Activated T-helper 17 cell treated with anti-CD3 and anti-CD28 coated beads, Interleukin-2, amount 50 U/mL, for 72 hours (primary cell): ENCODE measurements around the gene FZD2. TPM values are rescaled to one million over a fixed set of nuclear protein-coding genes. Genes with fewer than 3 reads are reported as not detected.

Source experiments
- ATAC-seq: fragments of 150-1000 bp; cut with Tn5 transposase; replicated peaks from 2 replicates; pipeline ENCODE4 v1.10.0; 2021; ENCODE audit warnings: mild to moderate bottlenecking, moderate library complexity
- H3K27ac Mint-ChIP-seq: one replicate; pipeline ENCODE4 v1.8.0; 2022; ENCODE audit warnings: mixed read lengths
- H3K27me3 Mint-ChIP-seq: one replicate; pipeline ENCODE4 v1.8.0; 2022; ENCODE audit warnings: mixed read lengths
- H3K36me3 Mint-ChIP-seq: one replicate; pipeline ENCODE4 v1.8.0; 2022; ENCODE audit warnings: low read depth, mild to moderate bottlenecking, mixed read lengths
- H3K4me1 Mint-ChIP-seq: one replicate; pipeline ENCODE4 v1.8.0; 2022; ENCODE audit warnings: mixed read lengths
- H3K4me3 Mint-ChIP-seq: one replicate; pipeline ENCODE4 v1.8.0; 2022; ENCODE audit warnings: mild to moderate bottlenecking, mixed read lengths
- H3K9me3 Mint-ChIP-seq: one replicate; pipeline ENCODE4 v1.8.0; 2022; ENCODE audit warnings: mixed read lengths
- total RNA-seq, 2 donors: library from RNA; stranded (reverse); gene quantifications; one replicate each; pipeline ENCODE4 v1.2.3, GENCODE V29; 2022

FZD2 gene
- total RNA-seq, 2 donors from 2014 or later, result not detected

- Mint-ChIP-seq H3K4me1 (no peaks in the 10 kb centered on the region), H3K27me3 (peaks cover 24% of the 10 kb centered on the region), H3K4me3 (no peak overlapping the region), H3K36me3 (no peaks in the 10 kb centered on the region), H3K9me3 (no peaks in the 10 kb centered on the region), H3K27ac (no peak overlapping the region)
- ATAC-seq, result no peak
Observed at GRCh38 chr17:44540246-44541084, 16.8 kb upstream of the FZD2 start.

- Mint-ChIP-seq H3K27ac (no peak overlapping the region), H3K9me3 (no peaks in the 10 kb centered on the region), H3K4me1 (no peaks in the 10 kb centered on the region), H3K27me3 (peaks cover 32% of the 10 kb centered on the region), H3K4me3 (no peak overlapping the region), H3K36me3 (no peaks in the 10 kb centered on the region)
- no peak for ATAC-seq
Observed at GRCh38 chr17:44541884-44542581, 15.3 kb upstream of the FZD2 start.

DNA sequence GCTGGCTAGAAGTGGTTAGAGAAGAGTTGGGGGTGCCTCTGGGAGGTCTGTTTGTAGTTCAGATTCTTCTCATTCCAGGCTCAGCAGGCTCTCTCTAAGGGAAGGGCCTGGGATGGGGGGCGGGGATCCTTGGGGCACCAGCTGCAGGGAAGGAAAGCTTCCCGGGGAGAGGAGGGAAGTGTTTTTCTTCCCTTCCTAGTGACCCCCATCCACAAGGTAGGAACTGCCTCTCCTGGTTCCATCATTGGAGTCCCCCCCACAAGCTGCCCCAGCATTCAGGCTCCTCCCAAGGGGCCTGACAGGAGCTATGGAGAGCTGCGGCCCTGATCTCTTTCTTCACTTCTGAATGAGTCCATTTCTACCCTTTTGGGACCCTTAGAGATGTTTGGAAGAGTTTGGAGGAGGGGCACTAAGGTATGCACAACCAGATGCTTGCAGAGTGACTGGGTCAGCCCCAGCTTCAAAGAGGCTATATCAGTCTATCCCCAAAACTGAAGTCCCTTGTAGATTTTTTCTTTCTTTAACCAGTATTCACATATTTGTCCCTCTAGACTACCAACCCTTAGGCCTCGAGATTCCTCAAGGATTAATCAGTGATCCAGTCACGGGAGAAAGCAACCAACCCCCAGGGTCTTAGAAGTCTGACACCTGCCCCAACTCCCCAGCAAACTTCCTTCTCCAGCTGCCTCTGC, 13.9 kb upstream of the FZD2 start:
- Mint-ChIP-seq H3K9me3 (no peaks in the 10 kb centered on the region), H3K27ac (no peak overlapping the region), H3K4me1 (no peaks in the 10 kb centered on the region), H3K36me3 (no peaks in the 10 kb centered on the region), H3K27me3 (peaks cover 37% of the 10 kb centered on the region), H3K4me3 (no peak overlapping the region)
- ATAC-seq, result no peak

DNA sequence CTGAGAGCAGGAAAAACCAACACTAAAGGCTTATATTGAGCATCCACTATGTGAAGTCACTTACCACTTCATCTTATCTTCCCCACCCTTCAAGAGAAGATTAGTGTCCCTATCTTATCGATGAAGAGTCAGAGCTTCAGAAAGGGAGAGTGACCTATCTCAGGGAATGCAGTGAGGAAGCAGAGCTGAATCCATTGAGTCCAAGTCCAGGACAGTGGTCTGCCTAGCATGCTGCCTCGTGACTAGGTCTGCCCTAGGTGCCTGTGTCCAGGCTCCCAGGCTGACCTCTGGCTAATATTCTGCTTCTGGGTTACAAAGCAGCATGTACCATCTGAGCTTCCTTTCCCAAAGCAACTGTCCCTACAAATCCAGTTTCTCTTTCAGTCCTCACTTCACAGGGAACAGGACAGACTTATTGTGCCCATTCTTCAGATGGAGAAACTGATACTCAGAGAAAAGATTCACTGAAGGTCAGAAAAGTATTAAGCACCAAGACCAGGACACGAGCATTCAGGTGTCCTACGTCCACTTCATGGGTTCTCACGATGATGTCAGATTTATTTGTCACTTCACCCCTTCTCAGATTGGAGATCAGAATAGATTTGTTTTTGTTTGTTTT, 13.3 kb upstream of the FZD2 start:
- no peaks in the 10 kb centered on the region for H3K36me3 Mint-ChIP-seq
- H3K4me3 Mint-ChIP-seq, result no peak overlapping the region
- ATAC-seq, result no peak
- peaks cover 41% of the 10 kb centered on the region for H3K27me3 Mint-ChIP-seq
- H3K4me1 Mint-ChIP-seq, result no peaks in the 10 kb centered on the region
- H3K27ac Mint-ChIP-seq, result no peak overlapping the region
- no peaks in the 10 kb centered on the region for H3K9me3 Mint-ChIP-seq

GRCh38 chr17:44546671-44547606, 10.3 kb upstream of the FZD2 start:
- ATAC-seq, result no peak
- Mint-ChIP-seq H3K27me3 (peaks cover 43% of the 10 kb centered on the region), H3K27ac (no peak overlapping the region), H3K4me1 (no peaks in the 10 kb centered on the region), H3K4me3 (no peak overlapping the region), H3K36me3 (no peaks in the 10 kb centered on the region), H3K9me3 (no peaks in the 10 kb centered on the region)

DNA sequence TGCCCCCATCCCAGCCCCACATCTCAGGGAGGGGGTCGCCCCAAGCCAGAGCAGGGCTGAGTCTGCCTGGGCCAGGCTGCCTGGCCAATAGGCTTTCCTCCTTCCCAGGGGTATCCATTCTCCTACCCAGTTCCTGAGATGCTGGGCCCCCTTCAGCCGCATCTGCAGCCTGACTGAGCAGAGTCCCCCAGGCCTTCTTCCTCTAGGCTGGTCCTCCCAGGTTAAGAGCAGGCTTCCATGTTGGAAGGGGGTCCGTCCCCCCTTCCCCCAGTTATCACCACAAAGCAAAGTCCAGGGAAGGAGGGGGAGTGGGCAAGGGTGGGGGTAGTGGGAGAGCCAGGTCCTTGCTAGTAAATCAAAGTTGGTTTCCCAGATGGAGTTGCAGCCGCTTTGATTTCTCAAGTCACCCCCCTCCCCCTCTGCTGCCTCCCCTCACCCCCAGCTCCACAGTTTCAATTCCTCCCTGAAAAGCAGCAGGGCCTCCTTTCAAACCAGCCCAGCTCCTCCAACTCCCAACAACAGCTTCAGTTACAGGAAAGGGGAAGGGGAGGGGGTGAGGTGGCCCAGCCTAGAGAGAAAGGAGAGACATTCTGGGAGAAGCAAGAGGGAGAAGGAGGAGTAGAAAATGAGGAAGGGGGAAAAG, 9.5 kb upstream of the FZD2 start:
- ATAC-seq, result no peak
- H3K27me3 Mint-ChIP-seq, result peaks cover 47% of the 10 kb centered on the region

DNA sequence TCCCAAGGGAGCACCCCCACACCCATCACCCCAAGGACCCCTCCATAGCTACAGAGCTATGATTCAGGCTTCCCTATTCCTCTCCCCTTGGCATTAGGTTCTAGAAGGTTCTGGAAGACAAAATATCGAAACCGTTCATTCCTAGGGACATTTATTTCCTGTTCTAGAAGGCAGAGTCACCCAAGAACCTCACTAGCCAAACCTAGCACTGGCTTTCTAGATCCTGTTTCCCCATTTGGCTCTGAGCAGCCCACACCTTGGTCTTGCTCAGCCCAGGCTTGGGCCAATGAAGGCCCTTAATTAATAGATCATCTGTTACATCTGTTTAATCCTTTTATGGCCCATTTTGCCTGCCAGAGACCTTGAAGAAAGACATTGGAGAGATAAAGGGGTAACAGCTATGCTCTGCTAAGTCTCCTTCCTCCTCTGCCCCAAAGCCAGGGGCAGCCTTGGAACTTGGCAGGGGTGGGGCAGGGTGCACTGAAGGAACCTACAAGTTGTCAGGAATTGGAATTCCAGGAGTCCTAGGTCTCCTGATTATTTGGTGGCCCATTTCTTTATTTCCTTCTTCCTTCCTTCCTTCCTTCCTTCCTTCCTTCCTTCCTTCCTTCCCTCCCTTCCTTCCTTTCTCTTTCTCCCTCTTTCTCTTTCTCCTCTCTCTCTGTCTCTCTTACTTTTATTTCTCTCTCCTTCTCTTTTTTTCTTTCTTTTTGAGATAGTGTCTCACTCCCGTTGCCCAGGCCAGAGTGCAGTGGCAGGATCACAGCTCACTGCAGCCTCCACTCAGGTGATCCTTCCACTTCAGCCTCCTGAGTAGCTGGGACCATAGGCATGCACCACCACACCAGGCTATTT, 8.7 kb upstream of the FZD2 start:
- no peak for ATAC-seq
- Mint-ChIP-seq H3K27me3 (peaks cover 44% of the 10 kb centered on the region), H3K4me3 (no peak overlapping the region), H3K9me3 (no peaks in the 10 kb centered on the region), H3K27ac (no peak overlapping the region), H3K36me3 (no peaks in the 10 kb centered on the region), H3K4me1 (no peaks in the 10 kb centered on the region)

More for the DNA sequence above, 9.5 kb upstream of the FZD2 start:
- H3K27ac Mint-ChIP-seq, result no peak overlapping the region
- H3K9me3 Mint-ChIP-seq, result no peaks in the 10 kb centered on the region
- no peaks in the 10 kb centered on the region for H3K4me1 Mint-ChIP-seq
- H3K36me3 Mint-ChIP-seq, result no peaks in the 10 kb centered on the region
- H3K4me3 Mint-ChIP-seq, result no peak overlapping the region

GRCh38 chr17:44549686-44550085, 7.6 kb upstream of the FZD2 start:
- Mint-ChIP-seq H3K4me1 (no peaks in the 10 kb centered on the region), H3K27ac (no peak overlapping the region), H3K4me3 (no peak overlapping the region), H3K36me3 (no peaks in the 10 kb centered on the region), H3K27me3 (peaks cover 36% of the 10 kb centered on the region), H3K9me3 (no peaks in the 10 kb centered on the region)
- ATAC-seq, result no peak

DNA sequence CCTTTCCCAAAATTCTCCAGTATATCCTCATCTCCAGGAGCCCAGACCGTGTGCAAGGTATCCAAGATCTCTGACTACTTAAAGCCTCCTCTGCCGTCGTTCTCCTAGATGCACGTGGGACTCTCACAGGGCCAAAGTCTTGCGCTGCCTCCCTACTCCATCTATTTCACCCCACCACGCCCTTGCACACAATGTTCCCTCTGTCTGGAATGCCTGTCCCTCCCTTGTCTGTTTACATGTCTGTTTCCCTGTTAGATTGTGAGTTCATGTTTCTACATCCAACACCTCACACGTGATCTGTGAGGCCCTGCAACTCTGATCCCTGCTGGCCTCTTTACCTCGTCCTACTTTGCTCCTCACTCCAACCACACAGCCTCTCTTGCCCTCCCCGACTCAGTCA, 4.9 kb upstream of the FZD2 start:
- Mint-ChIP-seq H3K27ac (no peak overlapping the region), H3K27me3 (peaks cover 44% of the 10 kb centered on the region), H3K9me3 (no peaks in the 10 kb centered on the region), H3K36me3 (no peaks in the 10 kb centered on the region), H3K4me1 (peaks cover 9% of the 10 kb centered on the region), H3K4me3 (no peak overlapping the region)
- no peak for ATAC-seq

- peaks cover 48% of the 10 kb centered on the region for H3K27me3 Mint-ChIP-seq
- H3K27ac Mint-ChIP-seq, result no peak overlapping the region
- no peak overlapping the region for H3K4me3 Mint-ChIP-seq
- ATAC-seq, result no peak
- H3K36me3 Mint-ChIP-seq, result no peaks in the 10 kb centered on the region
- H3K4me1 Mint-ChIP-seq, result peaks cover 12% of the 10 kb centered on the region
- no peaks in the 10 kb centered on the region for H3K9me3 Mint-ChIP-seq
Observed at GRCh38 chr17:44555099-44555498, 2.2 kb upstream of the FZD2 start.

- Mint-ChIP-seq H3K9me3 (no peaks in the 10 kb centered on the region), H3K4me3 (peak overlapping the region; percentile 85), H3K27me3 (peaks cover 49% of the 10 kb centered on the region), H3K36me3 (no peaks in the 10 kb centered on the region), H3K27ac (peak overlapping the region; percentile 78), H3K4me1 (peaks cover 12% of the 10 kb centered on the region)
- ATAC-seq, result peak; percentile 38
Observed at GRCh38 chr17:44556166-44556831, 985 bp upstream of the FZD2 start.

GRCh38 chr17:44557651-44558285, 484 bp downstream of the FZD2 start:
- peak; percentile 56 for ATAC-seq
- H3K4me3 Mint-ChIP-seq, result peak overlapping the region; percentile 85
- peaks cover 51% of the 10 kb centered on the region for H3K27me3 Mint-ChIP-seq
- no peaks in the 10 kb centered on the region for H3K9me3 Mint-ChIP-seq
- no peak overlapping the region for H3K27ac Mint-ChIP-seq
- H3K4me1 Mint-ChIP-seq, result peaks cover 12% of the 10 kb centered on the region
- no peaks in the 10 kb centered on the region for H3K36me3 Mint-ChIP-seq
